H1 (cell line): Measurements from ENCODE around the gene IL36RN. TPM values are rescaled to one million over a fixed set of nuclear protein-coding genes. Genes with fewer than 3 reads are reported as not detected.

Experiments
- CTCF ChIA-PET: fragments of 300-600 bp; sonication (Branson Sonifier 250); formaldehyde crosslinking; loops from one replicate; lab custom pipeline; 2021; ENCODE audit not compliant: partially characterized antibody; lab: Charles Lee
- POLR2A ChIA-PET: fragments of 300-600 bp; sonication (Branson Sonifier 250); formaldehyde crosslinking; loops from one replicate; lab custom pipeline; 2021; ENCODE audit warnings: inconsistent platforms; ENCODE audit not compliant: partially characterized antibody; lab: Charles Lee
- DNase-seq, 2 experiments: peaks; one replicate each; pipeline versions ENCODE4 v3.0.0 to v3.0.0-alpha.2; 2010 to 2022; ENCODE audit warnings: low spot score in 2 of 2, low read depth in 1 of 2, mixed read lengths in 1 of 2
- FAIRE-seq: peaks from 2 replicates; lab custom pipeline; 2011; peaks lifted over from hg19 to GRCh38; lab: Jason Lieb, UNC
- H2AFZ ChIP-seq: 2 replicates; pipeline ENCODE4 v1.8.1; 2012; ENCODE audit warnings: low read length, inconsistent platforms
- H2AK5ac ChIP-seq: 2 replicates; pipeline ENCODE4 v1.6.1; 2013; ENCODE audit warnings: low read depth, low read length
- H2BK120ac ChIP-seq: replicated peaks from 2 replicates; pipeline ENCODE3; 2013; ENCODE audit warnings: low read depth, low read length, inconsistent platforms
- H2BK12ac ChIP-seq: 2 replicates; pipeline ENCODE4 v1.6.1; 2013; ENCODE audit warnings: low read depth, low read length
- H2BK15ac ChIP-seq: 2 replicates; pipeline ENCODE4 v1.6.1; 2013; ENCODE audit warnings: low read length
- H2BK20ac ChIP-seq: 2 replicates; pipeline ENCODE4 v1.6.1; 2013; ENCODE audit warnings: low read length
- H2BK5ac ChIP-seq: 2 replicates; pipeline ENCODE4 v1.6.1; 2013; ENCODE audit warnings: low read depth, low read length
- H3K14ac ChIP-seq: 2 replicates; pipeline ENCODE4 v1.6.1; 2013; ENCODE audit warnings: inconsistent platforms; ENCODE audit not compliant: insufficient read length
- H3K18ac ChIP-seq: 2 replicates; pipeline ENCODE4 v1.6.1; 2013; ENCODE audit warnings: low read length; ENCODE audit errors: extremely low read depth
- H3K23ac ChIP-seq: 2 replicates; pipeline ENCODE4 v1.6.1; 2013; ENCODE audit warnings: inconsistent platforms; ENCODE audit not compliant: insufficient read length
- H3K23me2 ChIP-seq: 2 replicates; pipeline ENCODE4 v1.6.1; 2013; ENCODE audit warnings: low read depth, low read length
- H3K27ac ChIP-seq: 2 replicates; pipeline ENCODE4 v1.6.1; 2011; ENCODE audit warnings: low read depth, low read length, inconsistent platforms
- H3K27me3 ChIP-seq, 4 experiments: replicated peaks in 1 of 4; 1 replicate in 1 of 4; 2 replicates in 3 of 4; pipeline versions ENCODE4 v1.6.1 to v1.8.1; 2011 to 2013; ENCODE audit warnings: low read length in 3 of 4, mild to moderate bottlenecking in 3 of 4, inconsistent platforms in 2 of 4, mixed read lengths in 2 of 4, moderate library complexity in 1 of 4; ENCODE audit not compliant: control insufficient read depth in 3 of 4, insufficient read depth in 3 of 4; ENCODE audit errors: extremely low read depth in 1 of 4
- H3K36me3 ChIP-seq, 4 experiments: 2 replicates each; pipeline versions ENCODE4 v1.6.1 to v1.8.1; 2011 to 2013; ENCODE audit warnings: mild to moderate bottlenecking in 4 of 4, low read length in 3 of 4, moderate library complexity in 2 of 4, control low read depth in 1 of 4, inconsistent platforms in 1 of 4; ENCODE audit not compliant: insufficient read depth in 4 of 4, control insufficient read depth in 2 of 4
- H3K4ac ChIP-seq: replicated peaks from 2 replicates; pipeline ENCODE3; 2013; ENCODE audit warnings: low read length, low read depth, mixed read lengths, inconsistent platforms; ENCODE audit not compliant: insufficient read length
- H3K4me1 ChIP-seq, 4 experiments: replicated peaks in 1 of 4; 1 replicate in 1 of 4; 2 replicates in 3 of 4; pipeline versions ENCODE4 v1.6.1 to v1.8.1; 2011 to 2013; ENCODE audit warnings: low read length in 3 of 4, inconsistent platforms in 2 of 4, mixed read lengths in 1 of 4; ENCODE audit not compliant: insufficient read depth in 4 of 4, control insufficient read depth in 3 of 4
- H3K4me2 ChIP-seq, 2 experiments: 2 replicates each; pipeline versions ENCODE4 v1.6.1 to v1.8.1; 2011 to 2013; ENCODE audit warnings: low read depth in 2 of 2, low read length in 2 of 2, control low read depth in 1 of 2, inconsistent platforms in 1 of 2, mild to moderate bottlenecking in 1 of 2; ENCODE audit not compliant: insufficient read depth in 1 of 2
- H3K4me3 ChIP-seq, 4 experiments: fragments of 200-600, 300-600 bp in 1 of 4; sonication (generic), shearing (Covaris generic), sonication (Bioruptor Twin) in 1 of 4; 2 replicates each; pipeline versions ENCODE4 v1.5.1 to v1.8.1; 2011 to 2016; ENCODE audit warnings: low read length in 4 of 4, low read depth in 3 of 4, control low read depth in 2 of 4, inconsistent platforms in 2 of 4, mild to moderate bottlenecking in 2 of 4, mixed read lengths in 1 of 4, moderate library complexity in 1 of 4; ENCODE audit not compliant: insufficient read depth in 2 of 4; ENCODE audit errors: extremely low read depth in 1 of 4
- H3K56ac ChIP-seq: replicated peaks from 2 replicates; pipeline ENCODE3; 2013; ENCODE audit warnings: low read depth, mild to moderate bottlenecking, mixed read lengths, low read length, inconsistent platforms; ENCODE audit not compliant: insufficient read length
- H3K79me1 ChIP-seq: 2 replicates; pipeline ENCODE4 v1.6.1; 2013; ENCODE audit warnings: low read depth, low read length, control low read depth
- H3K79me2 ChIP-seq, 2 experiments: 2 replicates each; pipeline versions ENCODE4 v1.6.1 to v1.8.1; 2012 to 2013; ENCODE audit warnings: low read length in 2 of 2, mild to moderate bottlenecking in 2 of 2, inconsistent platforms in 1 of 2; ENCODE audit not compliant: insufficient read depth in 2 of 2, control insufficient read depth in 1 of 2
- H3K9ac ChIP-seq, 4 experiments: replicated peaks in 1 of 4; 1 replicate in 1 of 4; 2 replicates in 3 of 4; pipeline versions ENCODE4 v1.6.1 to v1.8.1; 2011 to 2013; ENCODE audit warnings: low read depth in 3 of 4, low read length in 3 of 4, control low read depth in 2 of 4, mild to moderate bottlenecking in 2 of 4, moderate library complexity in 2 of 4, inconsistent platforms in 1 of 4; ENCODE audit errors: extremely low read depth in 1 of 4
- H3K9me3 ChIP-seq, 2 experiments: 2 replicates each; pipeline versions ENCODE4 v1.6.1 to v1.8.1; 2012 to 2013; ENCODE audit warnings: mild to moderate bottlenecking in 2 of 2, moderate library complexity in 2 of 2, control low read depth in 1 of 2, inconsistent platforms in 1 of 2, low read depth in 1 of 2, low read length in 1 of 2, mixed read lengths in 1 of 2; ENCODE audit not compliant: insufficient read depth in 2 of 2
- H4K20me1 ChIP-seq, 2 experiments: replicated peaks in 1 of 2; 2 replicates each; pipeline versions ENCODE3 to v1.8.1; 2011 to 2013; ENCODE audit warnings: inconsistent platforms in 2 of 2, low read length in 2 of 2, mild to moderate bottlenecking in 1 of 2; ENCODE audit not compliant: insufficient read depth in 2 of 2, control insufficient read depth in 1 of 2
- H4K5ac ChIP-seq: 2 replicates; pipeline ENCODE4 v1.6.1; 2013; ENCODE audit warnings: low read length, low read depth, mixed read lengths, inconsistent platforms; ENCODE audit not compliant: insufficient read length
- H4K8ac ChIP-seq: 2 replicates; pipeline ENCODE4 v1.8.0; 2013; ENCODE audit warnings: mild to moderate bottlenecking, moderate library complexity, low read length, inconsistent platforms; ENCODE audit not compliant: insufficient read depth; ENCODE audit errors: extremely low read depth
- H4K91ac ChIP-seq: replicated peaks from 2 replicates; pipeline ENCODE3; 2013; ENCODE audit warnings: low read length, mixed read lengths, inconsistent platforms; ENCODE audit not compliant: insufficient read length
- BRCA1 ChIP-seq: IDR thresholded peaks from 2 replicates; pipeline ENCODE4 v1.6.1; 2012; ENCODE audit warnings: low read depth, low read length, improper control_type of control experiment
- EGR1 ChIP-seq: IDR thresholded peaks from 2 replicates; pipeline ENCODE4 v1.6.1; 2011; ENCODE audit warnings: low read depth, low read length, borderline replicate concordance
- JUND ChIP-seq: IDR thresholded peaks from 2 replicates; pipeline ENCODE4 v1.6.1; 2011; ENCODE audit warnings: mild to moderate bottlenecking, improper control_type of control experiment, low read length
- POLR2A ChIP-seq, 2 experiments: IDR thresholded peaks; 1 replicate in 1 of 2; 2 replicates in 1 of 2; pipeline ENCODE4 v1.6.1; 2011; ENCODE audit warnings: low read depth in 2 of 2, low read length in 2 of 2, mild to moderate bottlenecking in 2 of 2; ENCODE audit errors: control extremely low read depth in 1 of 2
- POU5F1 ChIP-seq: IDR thresholded peaks from 2 replicates; pipeline ENCODE4 v1.6.1; 2011; ENCODE audit warnings: low read depth, mild to moderate bottlenecking, low read length, moderate library complexity
- SAP30 ChIP-seq: fragments of 300-600 bp; sonication (generic); IDR thresholded peaks from 2 replicates; pipeline ENCODE4 v1.7.1; 2012; ENCODE audit warnings: low read length, moderate library complexity, mild to moderate bottlenecking, inconsistent platforms; ENCODE audit not compliant: insufficient read depth, insufficient replicate concordance
- SIRT6 ChIP-seq: IDR thresholded peaks from one replicate; pipeline ENCODE4 v1.7.1; 2012; ENCODE audit warnings: low read length, inconsistent platforms
- SP2 ChIP-seq: IDR thresholded peaks from 2 replicates; pipeline ENCODE4 v1.6.1; 2012; ENCODE audit warnings: mild to moderate bottlenecking, low read length, inconsistent platforms
- TAF7 ChIP-seq: optimal IDR thresholded peaks from 2 replicates; pipeline ENCODE3; 2011; ENCODE audit warnings: low read depth, mild to moderate bottlenecking, inconsistent platforms, low read length, moderate library complexity, borderline replicate concordance
- USF2 ChIP-seq: IDR thresholded peaks from 2 replicates; pipeline ENCODE4 v1.6.1; 2011; ENCODE audit warnings: low read length, improper control_type of control experiment
- WGBS, 2 experiments: shearing (Covaris generic) in 1 of 2; methylation state at CpG; one replicate each; pipeline versions ENCODE4 v1.1.6 to v1.1.7; 2013 to 2015; ENCODE audit warnings: low lambda C conversion rate in 2 of 2, mixed read lengths in 2 of 2, inconsistent platforms in 1 of 2, low coverage in 1 of 2, missing lambda C conversion rate in 1 of 2; ENCODE audit not compliant: insufficient replicate concordance in 2 of 2, insufficient coverage in 1 of 2, insufficient read length in 1 of 2; ENCODE audit errors: extremely low coverage in 1 of 2, missing lambda C conversion rate in 1 of 2; 5-methylcytosine and 5-hydroxymethylcytosine counted together
- polyA plus RNA-seq, 7 experiments: library from polyadenylated mRNA; depleted of rRNA in 3 of 7; stranded (reverse) in 5 of 7; unstranded in 2 of 7; fragments of >200 nt in 5 of 7; fragments of 200-250 nt in 2 of 7; gene quantifications; 1 replicate in 5 of 7; 2 replicates in 1 of 7; 4 replicates in 1 of 7; pipeline versions ENCODE4 v1.2.1 to v1.2.3, GENCODE V29; 2011 to 2013; ENCODE audit warnings: missing spikeins in 2 of 7, mixed read lengths in 2 of 7
- total RNA-seq: library from RNA; stranded (reverse); fragmentation: NEBNext Ultra II Directional; extraction: Animal tissue kit (Norgen Biotek cat#: 25700); gene quantifications from 2 replicates; pipeline ENCODE4 v1.2.1, GENCODE V29; 2021

The IL36RN gene
- total and polyA plus RNA-seq, 2 of the 8 experiments (the other 6 are each of a cell fraction or from before 2014, with no cell fraction given): not detected

- no peak overlapping the region for H3K18ac ChIP-seq
- no peak overlapping the region for H3K23ac ChIP-seq
- no peaks in the 10 kb centered on the region for H3K79me2 ChIP-seq
- H2BK12ac ChIP-seq: no peak overlapping the region
- no peak for FAIRE-seq
- no peak overlapping the region for H4K91ac ChIP-seq
- no peak overlapping the region for H2BK20ac ChIP-seq
- H2BK120ac ChIP-seq: no peak overlapping the region
- H3K27me3 ChIP-seq: no peaks in the 10 kb centered on the region
- H3K4ac ChIP-seq: no peak overlapping the region
- H3K9ac ChIP-seq: no peak overlapping the region
- no peak overlapping the region for H3K56ac ChIP-seq
- no peaks in the 10 kb centered on the region for H3K79me1 ChIP-seq
- POLR2A ChIA-PET: no interaction called here
- H3K27ac ChIP-seq: no peak overlapping the region
- H2BK15ac ChIP-seq: no peak overlapping the region
- H4K5ac ChIP-seq: no peak overlapping the region
- H4K20me1 ChIP-seq: no peaks in the 10 kb centered on the region
- no peak overlapping the region for H2AK5ac ChIP-seq
- H2AFZ ChIP-seq: no peak overlapping the region
- no peak overlapping the region for H2BK5ac ChIP-seq
- TF ChIP-seq JUND (no peak), USF2 (no peak), POU5F1 (no peak), POLR2A (IDR thresholded peaks at IDR 0.05; ENCODE audit: control extremely low read depth in 1 of 2, low read depth in 2 of 2, low read length in 2 of 2) (no peak), SP2 (no peak), EGR1 (no peak), BRCA1 (no peak), TAF7 (no peak), SIRT6 (no peak), SAP30 (no peak)
- TF ChIP-seq, all 59 proteins: peak for 0
- CTCF ChIA-PET: interaction anchor here (0.9 to 1.1 kb wide), 2 partner anchors 59 to 177 kb away, joined by 3 to 4 read pairs; no protein-coding TSS in a partner anchor
- H3K4me1 ChIP-seq: no peaks in the 10 kb centered on the region
- H3K36me3 ChIP-seq: no peaks in the 10 kb centered on the region
- H3K23me2 ChIP-seq: no peaks in the 10 kb centered on the region
- DNase-seq: no peak
- no peak overlapping the region for H3K4me2 ChIP-seq
- H3K4me3 ChIP-seq: no peak overlapping the region
- peaks cover 0 to 4% of the 10 kb centered on the region in 2 experiments; a peak in 1 of 4 replicates for H3K9me3 ChIP-seq
- no peak overlapping the region for H3K14ac ChIP-seq
- H4K8ac ChIP-seq: no peak overlapping the region
- WGBS, 2 experiments: 66% methylated on average over 4 of the region's 4 CpGs; no CpG with 5 or more reads in 1 of the 2 experiments
Observed at GRCh38 chr2:113021312-113021711, 37.7 kb upstream of the IL36RN start.
